HepG2 (cell line): ENCODE data around the gene SUV39H2. TPM values are rescaled to one million over a fixed set of nuclear protein-coding genes. Genes with fewer than 3 reads are reported as not detected.

ENCODE experiments used
- CEBPB ChIP-seq: IDR thresholded peaks from 2 replicates; pipeline ENCODE4 v1.6.1; 2011; ENCODE audit warnings: low read depth, low read length, improper control_type of control experiment, borderline replicate concordance
- ERF ChIP-seq: IDR thresholded peaks from 2 replicates; pipeline ENCODE4 v1.6.1; 2018; ENCODE audit warnings: missing biosample characterization, missing genetic modification reagents
- FOXC1 ChIP-seq: sonication (generic); formaldehyde crosslinking; IDR thresholded peaks from 2 replicates; pipeline ENCODE4 v1.8.0; 2022; ENCODE audit warnings: mild to moderate bottlenecking, missing genetic modification reagents, borderline replicate concordance
- HOXA3 ChIP-seq: sonication (generic); formaldehyde crosslinking; IDR thresholded peaks from 2 replicates; pipeline ENCODE4 v1.5.0; 2020; ENCODE audit warnings: missing genetic modification reagents
- MED1 ChIP-seq: sonication (generic); formaldehyde crosslinking; IDR thresholded peaks from 2 replicates; pipeline ENCODE4 v1.4.0; 2020; ENCODE audit warnings: missing genetic modification reagents
- MZF1 ChIP-seq: sonication (generic); formaldehyde crosslinking; IDR thresholded peaks from 2 replicates; pipeline ENCODE4 v1.8.1; 2023; ENCODE audit warnings: mild to moderate bottlenecking, missing genetic modification reagents, borderline replicate concordance
- NFRKB ChIP-seq: fragments of 450-650 bp; IDR thresholded peaks from 2 replicates; pipeline ENCODE4 v1.6.1; 2017
- POLR2A ChIP-seq, 2 experiments: IDR thresholded peaks; 2 replicates each; pipeline ENCODE4 v1.6.1; 2011; ENCODE audit warnings: low read depth in 2 of 2, low read length in 2 of 2, mild to moderate bottlenecking in 1 of 2, moderate library complexity in 1 of 2; ENCODE audit not compliant: insufficient read depth in 1 of 2
- REST ChIP-seq, 2 experiments: IDR thresholded peaks; 2 replicates each; pipeline ENCODE4 v1.6.1; 2011 to 2012; ENCODE audit warnings: low read length in 2 of 2, borderline replicate concordance in 1 of 2, low read depth in 1 of 2, mild to moderate bottlenecking in 1 of 2, moderate library complexity in 1 of 2
- SALL1 ChIP-seq: sonication (generic); formaldehyde crosslinking; IDR thresholded peaks from 2 replicates; pipeline ENCODE4 v1.8.0; 2022; ENCODE audit warnings: mild to moderate bottlenecking, missing genetic modification reagents
- TOPORS ChIP-seq: sonication (generic); formaldehyde crosslinking; IDR thresholded peaks from 2 replicates; pipeline ENCODE4 v1.8.0; 2023; ENCODE audit warnings: mild to moderate bottlenecking, missing genetic modification reagents
- XRCC5 ChIP-seq: fragments of 200-400 bp; formaldehyde crosslinking; optimal IDR thresholded peaks from 2 replicates; pipeline ENCODE3; 2017; ENCODE audit warnings: mild to moderate bottlenecking, low read length
- ZBTB3 ChIP-seq: sonication (generic); formaldehyde crosslinking; IDR thresholded peaks from 2 replicates; pipeline ENCODE4 v1.4.0; 2020; ENCODE audit warnings: low read depth, mild to moderate bottlenecking, moderate library complexity, missing genetic modification reagents, borderline replicate concordance
- ZBTB7B ChIP-seq: sonication (generic); formaldehyde crosslinking; IDR thresholded peaks from 2 replicates; pipeline ENCODE4 v1.4.0; 2020; ENCODE audit warnings: missing genetic modification reagents
- ZC3H4 ChIP-seq: sonication (generic); formaldehyde crosslinking; IDR thresholded peaks from 2 replicates; pipeline ENCODE4 v1.4.0; 2020; ENCODE audit warnings: missing genetic modification reagents, borderline replicate concordance
- ZNF430 ChIP-seq: sonication (generic); formaldehyde crosslinking; IDR thresholded peaks from 2 replicates; pipeline ENCODE4 v1.9.0; 2021; ENCODE audit warnings: mild to moderate bottlenecking, missing genetic modification reagents
- ZNF598 ChIP-seq: sonication (generic); formaldehyde crosslinking; IDR thresholded peaks from 2 replicates; pipeline ENCODE4 v1.5.1; 2020; ENCODE audit warnings: mild to moderate bottlenecking, missing genetic modification reagents, borderline replicate concordance
- ZNF687 ChIP-seq: sonication (generic); formaldehyde crosslinking; IDR thresholded peaks from 2 replicates; pipeline ENCODE4 v1.5.1; 2020; ENCODE audit warnings: mild to moderate bottlenecking, missing genetic modification reagents, moderate library complexity
- ZNF777 ChIP-seq: sonication (generic); formaldehyde crosslinking; IDR thresholded peaks from 2 replicates; pipeline ENCODE4 v1.4.0; 2020; ENCODE audit warnings: missing genetic modification reagents
- ZNF782 ChIP-seq: sonication (generic); formaldehyde crosslinking; IDR thresholded peaks from 2 replicates; pipeline ENCODE4 v1.4.0; 2020; ENCODE audit warnings: missing genetic modification reagents, mild to moderate bottlenecking, borderline replicate concordance
- polyA plus RNA-seq, 8 experiments: library from polyadenylated mRNA; depleted of rRNA in 3 of 8; stranded (reverse) in 7 of 8; unstranded in 1 of 8; fragments of >200 nt; fragmentation: Illumina TruSeq in 4 of 8; extraction: Trizol in 4 of 8; gene quantifications; 2 replicates each; pipeline versions ENCODE4 v1.2.1 to v1.2.3, GENCODE V29; 2011 to 2016; ENCODE audit warnings: low read depth in 4 of 8, missing spikeins in 1 of 8, mixed read lengths in 1 of 8; ENCODE audit not compliant: insufficient read depth in 1 of 8
- total RNA-seq, 5 experiments: library from RNA; depleted of rRNA; stranded (reverse); fragments of >200 nt; fragmentation: Illumina TruSeq; extraction: Trizol; gene quantifications; 2 replicates each; pipeline ENCODE4 v1.2.3, GENCODE V29; 2016; ENCODE audit warnings: low read depth in 1 of 5

The SUV39H2 gene
- total and polyA plus RNA-seq, 2 of the 13 experiments (the other 11 are each of a cell fraction or from before 2014, with no cell fraction given), result 9.0 to 44.3 TPM

- TF ChIP-seq XRCC5, result no peak
- no peak for TF ChIP-seq FOXC1 (CRISPR knock-in tag)
- TF ChIP-seq ZNF430 (CRISPR knock-in tag), result peak; percentile 41; the same call in 1 of the 2 replicates
- no peak for TF ChIP-seq MED1 (CRISPR knock-in tag)
- no peak for TF ChIP-seq ZNF782
- 0 out of 2 replicates have a peak, but pooled peaks have one; percentile 14 for TF ChIP-seq MZF1 (CRISPR knock-in tag)
- TF ChIP-seq NFRKB, result no peak
- no peak for TF ChIP-seq CEBPB
- peak; percentile 1; the same call in 1 of the 2 replicates for TF ChIP-seq ZNF687 (CRISPR knock-in tag)
- no peak for TF ChIP-seq ERF (CRISPR knock-in tag)
- 0 out of 4 replicates have a peak, but pooled peaks of 1 of the 2 experiments have one; percentile 1 for TF ChIP-seq REST (IDR thresholded peaks at IDR 0.05; ENCODE audit: borderline replicate concordance in 1 of 2, low read depth in 1 of 2, low read length in 2 of 2)
- 0 out of 2 replicates have a peak, but pooled peaks have one; percentile 11 for TF ChIP-seq ZNF598 (CRISPR knock-in tag)
- TF ChIP-seq ZNF777 (CRISPR knock-in tag), result no peak
- 0 out of 2 replicates have a peak, but pooled peaks have one; percentile 10 for TF ChIP-seq HOXA3 (CRISPR knock-in tag)
- TF ChIP-seq SALL1 (CRISPR knock-in tag), result no peak
- TF ChIP-seq TOPORS (CRISPR knock-in tag), result 0 out of 2 replicates have a peak, but pooled peaks have one; percentile 58
- TF ChIP-seq ZC3H4 (CRISPR knock-in tag), result no peak
- peak in 1 of 2 experiments; percentile 42; a peak in 1 of 4 replicates for TF ChIP-seq POLR2A (IDR thresholded peaks at IDR 0.05; ENCODE audit: insufficient read depth in 1 of 2, low read depth in 2 of 2, low read length in 2 of 2)
- peak; percentile 12; the same call in 1 of the 2 replicates for TF ChIP-seq ZBTB7B (CRISPR knock-in tag)
- no peak for TF ChIP-seq ZBTB3
Observed at GRCh38 chr10:14838582-14839304, 39.9 kb upstream of the SUV39H2 start (continued).
